Measurements from ENCODE around the gene SFT2D2.

SFT2D2 gene

DNA sequence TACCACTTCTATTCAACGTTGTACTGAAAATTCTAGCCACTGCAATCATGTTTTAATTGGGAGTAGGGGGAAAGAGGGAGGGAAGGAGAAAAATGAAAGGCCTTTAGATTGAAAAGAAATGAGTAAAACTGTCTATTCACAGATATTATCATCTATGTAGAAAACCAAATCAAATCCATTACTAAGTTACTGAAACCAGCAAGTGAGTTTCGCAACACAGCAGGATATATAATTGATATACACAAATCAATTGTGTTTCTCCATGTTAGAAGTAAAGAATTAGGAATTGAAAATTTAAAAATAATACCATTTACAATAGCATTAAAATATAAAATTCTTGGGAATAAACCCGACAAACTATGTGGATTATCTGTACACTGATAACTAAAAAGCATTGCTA lies 19.2 kb downstream of the SFT2D2 start:
- TF ChIP-seq, protein P1, sequence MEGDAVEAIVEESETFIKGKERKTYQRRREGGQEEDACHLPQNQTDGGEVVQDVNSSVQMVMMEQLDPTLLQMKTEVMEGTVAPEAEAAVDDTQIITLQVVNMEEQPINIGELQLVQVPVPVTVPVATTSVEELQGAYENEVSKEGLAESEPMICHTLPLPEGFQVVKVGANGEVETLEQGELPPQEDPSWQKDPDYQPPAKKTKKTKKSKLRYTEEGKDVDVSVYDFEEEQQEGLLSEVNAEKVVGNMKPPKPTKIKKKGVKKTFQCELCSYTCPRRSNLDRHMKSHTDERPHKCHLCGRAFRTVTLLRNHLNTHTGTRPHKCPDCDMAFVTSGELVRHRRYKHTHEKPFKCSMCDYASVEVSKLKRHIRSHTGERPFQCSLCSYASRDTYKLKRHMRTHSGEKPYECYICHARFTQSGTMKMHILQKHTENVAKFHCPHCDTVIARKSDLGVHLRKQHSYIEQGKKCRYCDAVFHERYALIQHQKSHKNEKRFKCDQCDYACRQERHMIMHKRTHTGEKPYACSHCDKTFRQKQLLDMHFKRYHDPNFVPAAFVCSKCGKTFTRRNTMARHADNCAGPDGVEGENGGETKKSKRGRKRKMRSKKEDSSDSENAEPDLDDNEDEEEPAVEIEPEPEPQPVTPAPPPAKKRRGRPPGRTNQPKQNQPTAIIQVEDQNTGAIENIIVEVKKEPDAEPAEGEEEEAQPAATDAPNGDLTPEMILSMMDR (IDR thresholded peaks at IDR 0.05; ENCODE audit: insufficient read depth, low read depth, low read length, missing control alignments): no peak
- H3K4me3 ChIP-seq (ENCODE audit: low read depth, low read length): no peak overlapping the region
- DNase-seq (ENCODE audit: low read depth): no peak

DNA sequence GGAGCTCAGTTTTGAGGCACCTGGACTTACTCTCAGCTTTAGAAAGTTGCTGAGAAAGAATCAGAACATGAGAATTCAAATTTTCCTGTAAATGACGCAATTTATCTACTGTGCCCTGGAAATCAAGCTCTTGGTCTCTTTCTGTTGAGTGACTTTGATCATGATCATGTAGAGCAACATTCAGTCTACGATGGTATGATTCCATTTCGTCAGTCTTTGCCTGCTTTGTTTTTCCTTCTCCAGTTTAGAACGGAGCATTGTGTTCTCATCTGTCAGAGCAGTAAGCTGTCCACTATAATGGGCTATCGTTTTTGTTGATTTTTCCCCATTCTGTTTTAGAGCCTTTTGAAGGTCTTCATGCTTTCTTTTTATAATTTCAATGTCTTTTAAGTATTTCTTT lies 20.7 kb downstream of the SFT2D2 start:
- TF ChIP-seq, protein P1 (IDR thresholded peaks at IDR 0.05; ENCODE audit: insufficient read depth, low read depth, low read length, missing control alignments): no peak
- no peak for DNase-seq (ENCODE audit: low read depth)
- H3K4me3 ChIP-seq (ENCODE audit: low read depth, low read length): no peak overlapping the region

DNA sequence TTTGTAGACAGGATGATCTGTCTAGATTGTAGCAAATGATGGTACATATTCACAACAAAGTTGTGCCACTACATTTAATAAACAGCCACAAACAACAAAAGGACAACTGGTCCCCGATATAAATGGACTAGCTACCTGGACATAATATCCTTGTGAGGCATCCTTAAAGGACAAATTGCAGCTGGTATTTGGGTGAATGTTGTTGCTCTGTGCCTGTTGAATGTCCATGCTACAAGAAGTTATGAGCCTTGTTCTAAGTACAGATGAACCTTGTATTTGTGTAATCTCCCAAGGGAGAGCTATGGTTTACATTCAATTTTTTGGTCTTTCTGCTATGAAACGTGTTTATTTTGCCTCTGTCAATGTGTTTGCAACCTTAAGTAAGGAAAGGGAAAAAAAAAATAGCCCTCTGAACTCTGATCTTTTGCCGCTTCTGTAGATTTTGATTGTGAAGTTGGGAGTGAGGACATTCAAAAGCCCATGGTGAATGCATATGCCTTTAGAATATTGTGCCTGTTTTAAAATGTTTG lies 26.5 kb downstream of the SFT2D2 start:
- TF ChIP-seq, protein P1 (IDR thresholded peaks at IDR 0.05; ENCODE audit: insufficient read depth, low read depth, low read length, missing control alignments): no peak
- H3K4me3 ChIP-seq (ENCODE audit: low read depth, low read length): no peak overlapping the region
- no peak for DNase-seq (ENCODE audit: low read depth)

DNA sequence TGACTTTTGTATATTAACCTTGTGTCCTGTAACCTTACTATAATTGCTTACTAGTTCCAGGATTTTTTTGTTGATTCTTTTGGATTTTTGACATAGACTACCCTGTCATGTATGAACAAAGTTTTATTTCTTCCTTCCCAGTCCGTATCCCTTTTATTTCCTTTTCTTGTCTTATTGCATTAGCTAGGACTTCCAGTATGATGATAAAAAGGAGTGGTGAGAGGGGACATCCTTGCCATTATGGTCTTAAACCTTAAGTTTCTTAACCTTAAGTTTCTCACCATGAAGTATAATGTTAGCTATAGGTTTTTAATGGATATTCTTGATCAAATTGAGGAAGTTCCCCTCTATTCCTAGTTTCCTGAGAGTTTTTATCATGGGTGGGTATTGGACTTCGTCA lies 30.4 kb downstream of the SFT2D2 start:
- DNase-seq (ENCODE audit: low read depth): no peak
- H3K4me3 ChIP-seq (ENCODE audit: low read depth, low read length): no peak overlapping the region
- TF ChIP-seq, protein P1 (IDR thresholded peaks at IDR 0.05; ENCODE audit: insufficient read depth, low read depth, low read length, missing control alignments): no peak

DNA sequence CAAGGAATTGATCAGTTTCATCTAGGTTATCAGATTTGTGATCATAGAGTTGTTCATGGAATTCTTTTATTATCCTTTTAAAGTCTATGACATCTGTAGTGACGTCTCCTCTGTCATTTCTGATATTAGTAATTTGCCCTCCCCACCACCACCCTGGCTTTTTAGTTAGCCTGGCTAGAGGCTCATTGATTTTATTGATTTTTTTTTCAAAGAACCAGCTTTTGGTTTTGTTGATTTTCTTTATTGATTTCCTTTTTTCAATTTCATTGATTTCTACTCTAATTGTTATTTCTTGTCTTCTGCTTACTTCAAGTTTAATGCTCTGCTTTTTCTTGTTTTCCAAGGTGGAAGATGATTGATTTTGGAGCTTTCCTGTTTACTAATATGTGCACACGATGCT lies 31.6 kb downstream of the SFT2D2 start:
- TF ChIP-seq, protein P1 (IDR thresholded peaks at IDR 0.05; ENCODE audit: insufficient read depth, low read depth, low read length, missing control alignments): no peak
- H3K4me3 ChIP-seq (ENCODE audit: low read depth, low read length): no peak overlapping the region
- DNase-seq (ENCODE audit: low read depth): no peak

DNA sequence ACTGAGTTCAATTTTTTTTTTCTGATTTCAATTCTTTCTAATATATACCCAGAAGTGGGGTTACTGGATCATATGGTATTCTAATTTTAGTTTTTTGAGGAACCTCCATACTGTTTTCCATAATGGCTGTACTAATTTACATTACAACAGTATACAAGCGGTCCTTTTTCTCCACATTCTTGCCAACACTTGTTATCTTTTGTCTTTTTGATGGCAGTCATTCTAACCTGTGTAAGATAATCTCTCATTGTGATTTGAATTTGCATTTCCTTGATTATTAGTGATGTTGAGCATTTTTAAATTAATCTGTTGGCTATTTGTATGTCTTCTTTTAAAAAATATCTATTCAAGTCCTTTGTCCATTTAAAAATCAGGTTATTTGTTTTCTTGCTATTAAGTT lies 33.8 kb downstream of the SFT2D2 start:
- no peak for DNase-seq (ENCODE audit: low read depth)
- H3K4me3 ChIP-seq (ENCODE audit: low read depth, low read length): no peak overlapping the region
- TF ChIP-seq, protein P1 (IDR thresholded peaks at IDR 0.05; ENCODE audit: insufficient read depth, low read depth, low read length, missing control alignments): no peak

DNA sequence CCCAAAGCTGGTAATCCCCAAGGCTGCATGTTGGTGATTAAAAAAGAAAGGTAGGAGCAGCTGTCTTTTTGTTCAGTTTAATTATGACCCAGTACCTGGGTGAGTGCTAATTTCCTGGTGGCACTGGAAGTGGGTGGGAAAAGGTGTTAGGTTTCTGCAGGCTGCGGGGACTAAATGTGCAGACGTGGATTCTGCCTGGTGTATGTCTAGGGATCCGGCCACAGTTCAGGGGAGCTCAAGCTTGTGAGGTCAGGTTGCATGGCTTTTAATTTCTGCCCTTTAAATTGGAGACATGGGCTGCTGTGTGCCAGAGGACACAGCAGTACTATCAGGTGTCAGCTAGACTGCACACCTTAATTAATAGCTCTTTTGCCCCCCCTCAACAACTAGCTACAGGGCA lies 34.6 kb downstream of the SFT2D2 start:
- DNase-seq (ENCODE audit: low read depth): no peak
- no peak overlapping the region for H3K4me3 ChIP-seq (ENCODE audit: low read depth, low read length)
- TF ChIP-seq, protein P1 (IDR thresholded peaks at IDR 0.05; ENCODE audit: insufficient read depth, low read depth, low read length, missing control alignments): no peak
